ENCODE data around the gene SYNJ2.

The SYNJ2 gene

GRCh38 chr6:158026054-158026900 is 44.6 kb downstream of the SYNJ2 start:
- TF ChIP-seq CTCF (IDR thresholded peaks at IDR 0.05; ENCODE audit: low read depth, low read length), result peak; percentile 86
- Histone ChIP-seq H3K27me3 (no peaks in the 10 kb centered on the region), H3K4me1 (peaks cover 30% of the 10 kb centered on the region), H3K4me3 (ENCODE audit: low read depth, low read length) (peak overlapping the region; percentile 39), H3K9me3 (no peaks in the 10 kb centered on the region), H3K36me3 (no peaks in the 10 kb centered on the region)
- peak; percentile 82 for DNase-seq

GRCh38 chr6:158026901-158027589 is 45.4 kb downstream of the SYNJ2 start:
- DNase-seq, result no peak
- Histone ChIP-seq H3K9me3 (no peaks in the 10 kb centered on the region), H3K27me3 (no peaks in the 10 kb centered on the region), H3K36me3 (no peaks in the 10 kb centered on the region), H3K4me1 (peaks cover 37% of the 10 kb centered on the region), H3K4me3 (ENCODE audit: low read depth, low read length) (no peak overlapping the region; the same call in 1 of the 2 replicates)
- TF ChIP-seq CTCF (IDR thresholded peaks at IDR 0.05; ENCODE audit: low read depth, low read length), result no peak

GRCh38 chr6:158027590-158028285 is 46.1 kb downstream of the SYNJ2 start:
- H3K27me3 ChIP-seq, result no peaks in the 10 kb centered on the region
- no peaks in the 10 kb centered on the region for H3K9me3 ChIP-seq
- TF ChIP-seq CTCF (IDR thresholded peaks at IDR 0.05; ENCODE audit: low read depth, low read length), result no peak
- H3K4me1 ChIP-seq, result peaks cover 44% of the 10 kb centered on the region
- H3K4me3 ChIP-seq (ENCODE audit: low read depth, low read length), result no peak overlapping the region
- no peaks in the 10 kb centered on the region for H3K36me3 ChIP-seq
- DNase-seq, result no peak

GRCh38 chr6:158028421-158028820 is 46.8 kb downstream of the SYNJ2 start:
- no peaks in the 10 kb centered on the region for H3K36me3 ChIP-seq
- TF ChIP-seq CTCF (IDR thresholded peaks at IDR 0.05; ENCODE audit: low read depth, low read length), result no peak
- peaks cover 50% of the 10 kb centered on the region for H3K4me1 ChIP-seq

GRCh38 chr6:158028876-158029275 is 47.2 kb downstream of the SYNJ2 start:
- Histone ChIP-seq H3K9me3 (no peaks in the 10 kb centered on the region), H3K4me1 (peaks cover 52% of the 10 kb centered on the region), H3K36me3 (no peaks in the 10 kb centered on the region), H3K27me3 (no peaks in the 10 kb centered on the region), H3K4me3 (ENCODE audit: low read depth, low read length) (no peak overlapping the region)
- no peak for TF ChIP-seq CTCF (IDR thresholded peaks at IDR 0.05; ENCODE audit: low read depth, low read length)
- DNase-seq, result no peak

More at GRCh38 chr6:158028421-158028820, 46.8 kb downstream of the SYNJ2 start:
- Histone ChIP-seq H3K4me3 (ENCODE audit: low read depth, low read length) (no peak overlapping the region), H3K27me3 (no peaks in the 10 kb centered on the region), H3K9me3 (no peaks in the 10 kb centered on the region)
- DNase-seq, result no peak

Measured in BE2C (cell line).